ENCODE measurements around the gene PDK3.

Gene PDK3

GRCh38 chrX:24483596-24483995, 18.5 kb downstream of the PDK3 start:
- no peak for DNase-seq

GRCh38 chrX:24485323-24485722, 20.2 kb downstream of the PDK3 start:
- no peak for DNase-seq

- DNase-seq: no peak
Measured at GRCh38 chrX:24485976-24486680, 21.0 kb downstream of the PDK3 start.

GRCh38 chrX:24487571-24487970, 22.5 kb downstream of the PDK3 start:
- no peak for DNase-seq

- DNase-seq: no peak
Measured at GRCh38 chrX:24491741-24492140, 26.7 kb downstream of the PDK3 start.

GRCh38 chrX:24493740-24494581, 28.9 kb downstream of the PDK3 start:
- DNase-seq: no peak

GRCh38 chrX:24494647-24495075, 29.6 kb downstream of the PDK3 start:
- DNase-seq: peak; percentile 41

- DNase-seq: no peak
Measured at GRCh38 chrX:24495700-24496099, 30.6 kb downstream of the PDK3 start.

GRCh38 chrX:24498181-24498580, 33.1 kb downstream of the PDK3 start:
- DNase-seq: peak; percentile 27

GRCh38 chrX:24498975-24499374, 33.9 kb downstream of the PDK3 start:
- DNase-seq: no peak

GRCh38 chrX:24506082-24506481, 41.0 kb downstream of the PDK3 start:
- DNase-seq: no peak

GRCh38 chrX:24508375-24508774, 43.3 kb downstream of the PDK3 start:
- no peak for DNase-seq

- no peak for DNase-seq
Measured at GRCh38 chrX:24513416-24513815, 48.3 kb downstream of the PDK3 start.

GRCh38 chrX:24515447-24515846, 50.4 kb downstream of the PDK3 start:
- DNase-seq: no peak

- DNase-seq: no peak
Measured at GRCh38 chrX:24520472-24520871, 55.4 kb downstream of the PDK3 start.

GRCh38 chrX:24525455-24525854, 60.4 kb downstream of the PDK3 start:
- DNase-seq: no peak

- DNase-seq: no peak
Measured at GRCh38 chrX:24526616-24527015, 61.5 kb downstream of the PDK3 start.

GRCh38 chrX:24528605-24529004, 63.5 kb downstream of the PDK3 start:
- DNase-seq: no peak

- no peak for DNase-seq
Measured at GRCh38 chrX:24536551-24536950, 71.5 kb downstream of the PDK3 start.

- DNase-seq: no peak
Measured at GRCh38 chrX:24542756-24543155, 77.7 kb downstream of the PDK3 start.

GRCh38 chrX:24547961-24548360, 82.9 kb downstream of the PDK3 start:
- no peak for DNase-seq

- no peak for DNase-seq
Measured at GRCh38 chrX:24550166-24550565, 85.1 kb downstream of the PDK3 start.

GRCh38 chrX:24553011-24553410, 87.9 kb downstream of the PDK3 start:
- DNase-seq: no peak

- DNase-seq: no peak
Measured at GRCh38 chrX:24561121-24561520, 96.0 kb downstream of the PDK3 start.
